ENCODE data around the gene CEP70.
"Not testable (repeated sequence)": the region's sequence is repeated elsewhere in the genome, so short reads cannot be mapped to it uniquely, and the experiment has no call there.

The CEP70 gene

GRCh38 chr3:138468886-138469285, 125.2 kb downstream of the CEP70 start:
- no peak for DNase-seq (ENCODE audit: low read depth in 2 of 2)

GRCh38 chr3:138468451-138468850, 125.6 kb downstream of the CEP70 start:
- DNase-seq (ENCODE audit: low read depth in 2 of 2), result no peak

- no peak for DNase-seq (ENCODE audit: low read depth in 2 of 2)
Observed at GRCh38 chr3:138467931-138468330, 126.1 kb downstream of the CEP70 start.

GRCh38 chr3:138465925-138466324, 128.1 kb downstream of the CEP70 start:
- DNase-seq (ENCODE audit: low read depth in 2 of 2), result no peak

- DNase-seq (ENCODE audit: low read depth in 2 of 2), result no peak
Observed at GRCh38 chr3:138465451-138465850, 128.6 kb downstream of the CEP70 start.

- no peak for DNase-seq (ENCODE audit: low read depth in 2 of 2)
Observed at GRCh38 chr3:138464491-138464860, 129.6 kb downstream of the CEP70 start.

- no peak for DNase-seq (ENCODE audit: low read depth in 2 of 2)
Observed at GRCh38 chr3:138463724-138464490, 130.2 kb downstream of the CEP70 start.

- no peak for DNase-seq (ENCODE audit: low read depth in 2 of 2)
Observed at GRCh38 chr3:138461896-138462295, 132.2 kb downstream of the CEP70 start.

- DNase-seq (ENCODE audit: low read depth in 2 of 2), result no peak
Observed at GRCh38 chr3:138461246-138461645, 132.8 kb downstream of the CEP70 start.

GRCh38 chr3:138460536-138461205, 133.4 kb downstream of the CEP70 start:
- DNase-seq (ENCODE audit: low read depth in 2 of 2), result no peak

- no peak for DNase-seq (ENCODE audit: low read depth in 2 of 2)
Observed at GRCh38 chr3:138459619-138460535, 134.2 kb downstream of the CEP70 start.

GRCh38 chr3:138458774-138459499, 135.1 kb downstream of the CEP70 start:
- no peak for DNase-seq (ENCODE audit: low read depth in 2 of 2)

- DNase-seq (ENCODE audit: low read depth in 2 of 2), result no peak
Observed at GRCh38 chr3:138457863-138458735, 136.0 kb downstream of the CEP70 start.

GRCh38 chr3:138456961-138457862, 136.8 kb downstream of the CEP70 start:
- no peak for DNase-seq (ENCODE audit: low read depth in 2 of 2)

GRCh38 chr3:138455801-138456716, 138.0 kb downstream of the CEP70 start:
- no peak for DNase-seq (ENCODE audit: low read depth in 2 of 2)

- not testable (repeated sequence) for DNase-seq (ENCODE audit: low read depth in 2 of 2)
Observed at GRCh38 chr3:138453940-138454339, 140.1 kb downstream of the CEP70 start.

- DNase-seq (ENCODE audit: low read depth in 2 of 2), result no peak
Observed at GRCh38 chr3:138452436-138452835, 141.6 kb downstream of the CEP70 start.

- no peak for DNase-seq (ENCODE audit: low read depth in 2 of 2)
Observed at GRCh38 chr3:138451595-138452162, 142.4 kb downstream of the CEP70 start.
